ENCODE data around the gene AGTPBP1. TPM values are rescaled to one million over a fixed set of nuclear protein-coding genes. Genes with fewer than 3 reads are reported as not detected.

AGTPBP1 gene
- total and polyA plus RNA-seq, 2 of the 8 experiments (the other 6 are each of a cell fraction or from before 2014, with no cell fraction given): 13.4 to 65.2 TPM

- TF ChIP-seq, protein P1, sequence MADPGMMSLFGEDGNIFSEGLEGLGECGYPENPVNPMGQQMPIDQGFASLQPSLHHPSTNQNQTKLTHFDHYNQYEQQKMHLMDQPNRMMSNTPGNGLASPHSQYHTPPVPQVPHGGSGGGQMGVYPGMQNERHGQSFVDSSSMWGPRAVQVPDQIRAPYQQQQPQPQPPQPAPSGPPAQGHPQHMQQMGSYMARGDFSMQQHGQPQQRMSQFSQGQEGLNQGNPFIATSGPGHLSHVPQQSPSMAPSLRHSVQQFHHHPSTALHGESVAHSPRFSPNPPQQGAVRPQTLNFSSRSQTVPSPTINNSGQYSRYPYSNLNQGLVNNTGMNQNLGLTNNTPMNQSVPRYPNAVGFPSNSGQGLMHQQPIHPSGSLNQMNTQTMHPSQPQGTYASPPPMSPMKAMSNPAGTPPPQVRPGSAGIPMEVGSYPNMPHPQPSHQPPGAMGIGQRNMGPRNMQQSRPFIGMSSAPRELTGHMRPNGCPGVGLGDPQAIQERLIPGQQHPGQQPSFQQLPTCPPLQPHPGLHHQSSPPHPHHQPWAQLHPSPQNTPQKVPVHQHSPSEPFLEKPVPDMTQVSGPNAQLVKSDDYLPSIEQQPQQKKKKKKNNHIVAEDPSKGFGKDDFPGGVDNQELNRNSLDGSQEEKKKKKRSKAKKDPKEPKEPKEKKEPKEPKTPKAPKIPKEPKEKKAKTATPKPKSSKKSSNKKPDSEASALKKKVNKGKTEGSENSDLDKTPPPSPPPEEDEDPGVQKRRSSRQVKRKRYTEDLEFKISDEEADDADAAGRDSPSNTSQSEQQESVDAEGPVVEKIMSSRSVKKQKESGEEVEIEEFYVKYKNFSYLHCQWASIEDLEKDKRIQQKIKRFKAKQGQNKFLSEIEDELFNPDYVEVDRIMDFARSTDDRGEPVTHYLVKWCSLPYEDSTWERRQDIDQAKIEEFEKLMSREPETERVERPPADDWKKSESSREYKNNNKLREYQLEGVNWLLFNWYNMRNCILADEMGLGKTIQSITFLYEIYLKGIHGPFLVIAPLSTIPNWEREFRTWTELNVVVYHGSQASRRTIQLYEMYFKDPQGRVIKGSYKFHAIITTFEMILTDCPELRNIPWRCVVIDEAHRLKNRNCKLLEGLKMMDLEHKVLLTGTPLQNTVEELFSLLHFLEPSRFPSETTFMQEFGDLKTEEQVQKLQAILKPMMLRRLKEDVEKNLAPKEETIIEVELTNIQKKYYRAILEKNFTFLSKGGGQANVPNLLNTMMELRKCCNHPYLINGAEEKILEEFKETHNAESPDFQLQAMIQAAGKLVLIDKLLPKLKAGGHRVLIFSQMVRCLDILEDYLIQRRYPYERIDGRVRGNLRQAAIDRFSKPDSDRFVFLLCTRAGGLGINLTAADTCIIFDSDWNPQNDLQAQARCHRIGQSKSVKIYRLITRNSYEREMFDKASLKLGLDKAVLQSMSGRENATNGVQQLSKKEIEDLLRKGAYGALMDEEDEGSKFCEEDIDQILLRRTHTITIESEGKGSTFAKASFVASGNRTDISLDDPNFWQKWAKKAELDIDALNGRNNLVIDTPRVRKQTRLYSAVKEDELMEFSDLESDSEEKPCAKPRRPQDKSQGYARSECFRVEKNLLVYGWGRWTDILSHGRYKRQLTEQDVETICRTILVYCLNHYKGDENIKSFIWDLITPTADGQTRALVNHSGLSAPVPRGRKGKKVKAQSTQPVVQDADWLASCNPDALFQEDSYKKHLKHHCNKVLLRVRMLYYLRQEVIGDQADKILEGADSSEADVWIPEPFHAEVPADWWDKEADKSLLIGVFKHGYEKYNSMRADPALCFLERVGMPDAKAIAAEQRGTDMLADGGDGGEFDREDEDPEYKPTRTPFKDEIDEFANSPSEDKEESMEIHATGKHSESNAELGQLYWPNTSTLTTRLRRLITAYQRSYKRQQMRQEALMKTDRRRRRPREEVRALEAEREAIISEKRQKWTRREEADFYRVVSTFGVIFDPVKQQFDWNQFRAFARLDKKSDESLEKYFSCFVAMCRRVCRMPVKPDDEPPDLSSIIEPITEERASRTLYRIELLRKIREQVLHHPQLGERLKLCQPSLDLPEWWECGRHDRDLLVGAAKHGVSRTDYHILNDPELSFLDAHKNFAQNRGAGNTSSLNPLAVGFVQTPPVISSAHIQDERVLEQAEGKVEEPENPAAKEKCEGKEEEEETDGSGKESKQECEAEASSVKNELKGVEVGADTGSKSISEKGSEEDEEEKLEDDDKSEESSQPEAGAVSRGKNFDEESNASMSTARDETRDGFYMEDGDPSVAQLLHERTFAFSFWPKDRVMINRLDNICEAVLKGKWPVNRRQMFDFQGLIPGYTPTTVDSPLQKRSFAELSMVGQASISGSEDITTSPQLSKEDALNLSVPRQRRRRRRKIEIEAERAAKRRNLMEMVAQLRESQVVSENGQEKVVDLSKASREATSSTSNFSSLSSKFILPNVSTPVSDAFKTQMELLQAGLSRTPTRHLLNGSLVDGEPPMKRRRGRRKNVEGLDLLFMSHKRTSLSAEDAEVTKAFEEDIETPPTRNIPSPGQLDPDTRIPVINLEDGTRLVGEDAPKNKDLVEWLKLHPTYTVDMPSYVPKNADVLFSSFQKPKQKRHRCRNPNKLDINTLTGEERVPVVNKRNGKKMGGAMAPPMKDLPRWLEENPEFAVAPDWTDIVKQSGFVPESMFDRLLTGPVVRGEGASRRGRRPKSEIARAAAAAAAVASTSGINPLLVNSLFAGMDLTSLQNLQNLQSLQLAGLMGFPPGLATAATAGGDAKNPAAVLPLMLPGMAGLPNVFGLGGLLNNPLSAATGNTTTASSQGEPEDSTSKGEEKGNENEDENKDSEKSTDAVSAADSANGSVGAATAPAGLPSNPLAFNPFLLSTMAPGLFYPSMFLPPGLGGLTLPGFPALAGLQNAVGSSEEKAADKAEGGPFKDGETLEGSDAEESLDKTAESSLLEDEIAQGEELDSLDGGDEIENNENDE (IDR thresholded peaks at IDR 0.05; ENCODE audit: insufficient replicate concordance, low read length): no peak
- TF ChIP-seq TEAD4 (IDR thresholded peaks at IDR 0.05; ENCODE audit: low read depth, low read length): no peak
- TF ChIP-seq KDM5A (IDR thresholded peaks at IDR 0.05; ENCODE audit: low read length): no peak
- no peak for TF ChIP-seq CTBP2 (IDR thresholded peaks at IDR 0.05; ENCODE audit: borderline replicate concordance, insufficient read depth, insufficient read length, low read length)
These were observed 41.4 kb downstream of the AGTPBP1 start (continued) for GRCh38 chr9:85700330-85700729.

All from H1 (cell line).